Neural progenitor cell (in vitro differentiated cells): Measurements from ENCODE around the gene OPN1SW. TPM values are rescaled to one million over a fixed set of nuclear protein-coding genes. Genes with fewer than 3 reads are reported as not detected.

Source experiments
- DNase-seq: peaks from one replicate; pipeline ENCODE4 v3.0.0-alpha.2; 2016; ENCODE audit warnings: low spot score
- H2AFZ ChIP-seq: fragments of 200-600 bp; sonication (generic); replicated peaks from 2 replicates; pipeline ENCODE4 v1.6.1; 2016; ENCODE audit warnings: antibody characterized with exemption
- H3F3A ChIP-seq: fragments of 200-600 bp; sonication (generic); 2 replicates; pipeline ENCODE4 v1.6.1; 2016; ENCODE audit warnings: antibody characterized with exemption, low read depth
- H3K27ac ChIP-seq: fragments of 200-600 bp; sonication (generic); 2 replicates; pipeline ENCODE4 v1.5.1; 2016; ENCODE audit warnings: mild to moderate bottlenecking
- H3K27me3 ChIP-seq: fragments of 200-600 bp; sonication (generic); 2 replicates; pipeline ENCODE4 v1.6.1; 2016; ENCODE audit warnings: mild to moderate bottlenecking, moderate library complexity
- H3K36me3 ChIP-seq: fragments of 200-600 bp; sonication (generic); 2 replicates; pipeline ENCODE4 v1.5.1; 2016
- H3K4me1 ChIP-seq: fragments of 200-600 bp; sonication (generic); 2 replicates; pipeline ENCODE4 v1.6.1; 2016; ENCODE audit warnings: mixed run types
- H3K4me2 ChIP-seq: fragments of 200-600 bp; sonication (generic); 2 replicates; pipeline ENCODE4 v1.6.1; 2016
- H3K4me3 ChIP-seq: fragments of 200-600 bp; sonication (generic); 2 replicates; pipeline ENCODE4 v1.5.1; 2016
- H3K79me2 ChIP-seq: fragments of 200-600 bp; sonication (generic); 2 replicates; pipeline ENCODE4 v1.6.1; 2016; ENCODE audit warnings: low read depth
- H3K9ac ChIP-seq: fragments of 200-600 bp; sonication (generic); 2 replicates; pipeline ENCODE4 v1.6.1; 2016
- H3K9me3 ChIP-seq: fragments of 200-600 bp; sonication (generic); 2 replicates; pipeline ENCODE4 v1.5.1; 2016; ENCODE audit warnings: low read depth
- H4K20me1 ChIP-seq: fragments of 200-600 bp; sonication (generic); 2 replicates; pipeline ENCODE4 v1.6.1; 2016; ENCODE audit warnings: low read depth
- H3K27ac Mint-ChIP-seq: 3 replicates; pipeline ENCODE4 v1.8.0; 2021; ENCODE audit warnings: mixed read lengths
- H3K27me3 Mint-ChIP-seq: 2 replicates; pipeline ENCODE4 v1.8.0; 2022; ENCODE audit warnings: low read depth, mild to moderate bottlenecking, inconsistent platforms, moderate library complexity, mixed read lengths; ENCODE audit not compliant: insufficient read depth
- H3K36me3 Mint-ChIP-seq: 3 replicates; pipeline ENCODE4 v1.8.0; 2021; ENCODE audit warnings: mixed read lengths
- H3K4me1 Mint-ChIP-seq: 3 replicates; pipeline ENCODE4 v1.8.0; 2021; ENCODE audit warnings: mixed read lengths
- H3K4me3 Mint-ChIP-seq: 3 replicates; pipeline ENCODE4 v1.8.0; 2021; ENCODE audit warnings: mild to moderate bottlenecking, moderate library complexity, mixed read lengths
- H3K9me3 Mint-ChIP-seq: 3 replicates; pipeline ENCODE4 v1.8.0; 2020; ENCODE audit warnings: mixed read lengths
- EZH2 ChIP-seq: fragments of 200-600 bp; sonication (generic); IDR thresholded peaks from 2 replicates; pipeline ENCODE4 v1.6.1; 2017; ENCODE audit warnings: antibody characterized with exemption, mild to moderate bottlenecking, moderate library complexity
- EZH2phosphoT487 ChIP-seq: fragments of 200-600 bp; sonication (generic); IDR thresholded peaks from 2 replicates; pipeline ENCODE4 v1.6.1; 2017; ENCODE audit warnings: antibody characterized with exemption
- total RNA-seq: library from RNA; depleted of rRNA; stranded (reverse); fragments of >200 nt; gene quantifications from 2 replicates; pipeline ENCODE4 v1.2.3, GENCODE V29; 2015; ENCODE audit warnings: low replicate concordance
- TF ChIP-seq, protein P1 (sequence below): fragments of 200-600 bp; sonication (generic); IDR thresholded peaks from 2 replicates; pipeline ENCODE4 v1.5.1; 2017; ENCODE audit warnings: antibody characterized with exemption, mild to moderate bottlenecking

The OPN1SW gene
- total RNA-seq, 1 donor from 2014 or later: not detected

DNA sequence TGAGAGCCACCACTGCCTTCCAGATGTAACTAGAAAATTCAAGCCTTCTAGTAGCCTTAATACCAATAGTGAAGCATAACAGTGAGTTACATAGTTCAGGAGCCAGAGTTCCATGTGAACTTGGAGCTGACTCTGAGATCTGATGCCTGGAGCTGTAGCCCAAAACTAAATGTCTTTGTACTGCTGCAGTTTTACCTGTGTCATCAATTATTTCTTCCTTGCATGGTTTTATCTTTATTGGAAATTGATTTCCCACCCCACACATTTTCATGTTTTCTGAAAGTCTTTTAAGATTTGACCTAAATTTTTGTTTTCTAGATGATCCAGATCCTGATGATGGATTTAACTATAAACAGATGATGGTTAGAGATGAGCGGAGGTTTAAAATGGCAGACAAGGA, 17.0 kb downstream of the OPN1SW start:
- H3K36me3 Mint-ChIP-seq: peaks cover 25% of the 10 kb centered on the region
- TF ChIP-seq EZH2phosphoT487 (no peak), EZH2 (no peak)
- TF ChIP-seq, protein P1, sequence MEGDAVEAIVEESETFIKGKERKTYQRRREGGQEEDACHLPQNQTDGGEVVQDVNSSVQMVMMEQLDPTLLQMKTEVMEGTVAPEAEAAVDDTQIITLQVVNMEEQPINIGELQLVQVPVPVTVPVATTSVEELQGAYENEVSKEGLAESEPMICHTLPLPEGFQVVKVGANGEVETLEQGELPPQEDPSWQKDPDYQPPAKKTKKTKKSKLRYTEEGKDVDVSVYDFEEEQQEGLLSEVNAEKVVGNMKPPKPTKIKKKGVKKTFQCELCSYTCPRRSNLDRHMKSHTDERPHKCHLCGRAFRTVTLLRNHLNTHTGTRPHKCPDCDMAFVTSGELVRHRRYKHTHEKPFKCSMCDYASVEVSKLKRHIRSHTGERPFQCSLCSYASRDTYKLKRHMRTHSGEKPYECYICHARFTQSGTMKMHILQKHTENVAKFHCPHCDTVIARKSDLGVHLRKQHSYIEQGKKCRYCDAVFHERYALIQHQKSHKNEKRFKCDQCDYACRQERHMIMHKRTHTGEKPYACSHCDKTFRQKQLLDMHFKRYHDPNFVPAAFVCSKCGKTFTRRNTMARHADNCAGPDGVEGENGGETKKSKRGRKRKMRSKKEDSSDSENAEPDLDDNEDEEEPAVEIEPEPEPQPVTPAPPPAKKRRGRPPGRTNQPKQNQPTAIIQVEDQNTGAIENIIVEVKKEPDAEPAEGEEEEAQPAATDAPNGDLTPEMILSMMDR: no peak
- no peaks in the 10 kb centered on the region for H3K27me3 Mint-ChIP-seq
- H3K4me3 Mint-ChIP-seq: no peak overlapping the region
- no peaks in the 10 kb centered on the region for H3K9me3 Mint-ChIP-seq
- no peaks in the 10 kb centered on the region for H3K4me1 Mint-ChIP-seq
- Histone ChIP-seq H3K9ac (no peak overlapping the region), H3K36me3 (peaks cover 27% of the 10 kb centered on the region), H3K9me3 (no peaks in the 10 kb centered on the region), H3K4me2 (no peak overlapping the region), H3K27ac (no peak overlapping the region), H3K79me2 (peaks cover 11% of the 10 kb centered on the region), H3K27me3 (no peaks in the 10 kb centered on the region), H3K4me3 (no peak overlapping the region), H4K20me1 (peaks cover 18% of the 10 kb centered on the region), H3K4me1 (no peaks in the 10 kb centered on the region), H3F3A (peaks cover 12% of the 10 kb centered on the region), H2AFZ (no peak overlapping the region)
- DNase-seq: no peak
- H3K27ac Mint-ChIP-seq: no peak overlapping the region

DNA sequence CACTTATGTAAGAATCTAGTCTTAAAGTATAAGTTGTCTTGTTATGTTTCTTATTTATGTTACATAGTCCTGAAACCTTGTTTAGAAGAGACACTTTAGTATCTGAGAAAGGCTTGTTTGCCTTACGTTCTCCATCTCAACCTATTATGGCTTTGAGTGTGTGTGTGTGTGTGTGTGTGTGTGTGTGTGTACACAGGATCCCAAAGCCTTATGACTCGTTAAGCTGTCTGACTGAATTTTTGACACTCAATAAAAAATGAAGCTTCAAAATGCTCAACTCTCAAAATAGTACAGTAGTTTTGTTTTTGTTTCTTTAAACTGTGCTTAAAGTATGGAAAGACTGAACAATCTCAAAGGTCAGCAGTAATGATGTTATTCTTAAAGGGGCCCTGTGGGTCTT, 18.4 kb downstream of the OPN1SW start:
- no peak overlapping the region for H3K27ac Mint-ChIP-seq
- Histone ChIP-seq H3K4me2 (no peak overlapping the region), H4K20me1 (peaks cover 25% of the 10 kb centered on the region), H3K9ac (no peak overlapping the region), H3K79me2 (peaks cover 19% of the 10 kb centered on the region), H3K36me3 (peaks cover 31% of the 10 kb centered on the region), H3K4me3 (no peak overlapping the region), H3K27me3 (no peaks in the 10 kb centered on the region), H3K9me3 (no peaks in the 10 kb centered on the region), H3K4me1 (no peaks in the 10 kb centered on the region), H2AFZ (no peak overlapping the region), H3K27ac (no peak overlapping the region), H3F3A (peaks cover 12% of the 10 kb centered on the region)
- no peaks in the 10 kb centered on the region for H3K4me1 Mint-ChIP-seq
- no peaks in the 10 kb centered on the region for H3K9me3 Mint-ChIP-seq
- no peaks in the 10 kb centered on the region for H3K27me3 Mint-ChIP-seq
- TF ChIP-seq, protein P1: no peak
- no peak for TF ChIP-seq EZH2phosphoT487
- no peak for DNase-seq
- peaks cover 25% of the 10 kb centered on the region for H3K36me3 Mint-ChIP-seq
- H3K4me3 Mint-ChIP-seq: no peak overlapping the region

DNA sequence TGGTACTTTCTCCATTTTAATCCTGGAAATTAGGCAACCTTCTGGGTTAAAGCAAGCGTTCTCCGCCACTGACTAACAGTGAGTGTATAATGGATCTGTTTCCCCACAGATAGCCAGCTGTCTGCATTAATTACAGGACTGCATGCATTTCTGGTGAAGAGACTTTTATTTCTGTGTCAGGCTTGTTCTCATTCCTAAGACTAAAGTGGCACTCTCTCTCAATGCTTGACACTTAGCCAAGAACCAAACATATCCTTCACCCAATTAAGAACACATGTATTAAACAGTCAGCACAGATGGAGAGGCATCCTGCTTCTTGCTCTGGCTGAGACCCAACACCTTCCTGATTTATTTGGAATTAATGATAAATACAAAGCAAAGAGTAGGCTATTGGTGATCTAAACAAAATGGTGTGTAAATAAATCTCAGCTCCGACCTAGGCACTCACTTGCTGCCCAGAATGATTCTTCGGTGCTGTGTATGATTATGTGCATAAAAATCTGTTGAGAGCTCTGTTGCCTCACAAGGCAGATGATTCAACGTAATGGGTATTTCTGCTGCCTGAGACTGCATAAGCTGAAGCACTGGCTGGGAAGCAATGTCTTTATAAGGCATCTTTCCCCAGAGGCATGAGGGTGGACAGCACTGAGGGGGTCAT, 19.6 kb downstream of the OPN1SW start:
- no peaks in the 10 kb centered on the region for H3K4me1 ChIP-seq
- H4K20me1 ChIP-seq: peaks cover 25% of the 10 kb centered on the region
- H3K27me3 Mint-ChIP-seq: no peaks in the 10 kb centered on the region
- H3K9me3 ChIP-seq: no peaks in the 10 kb centered on the region
- H3K36me3 ChIP-seq: peaks cover 23% of the 10 kb centered on the region
- DNase-seq: no peak
- TF ChIP-seq EZH2phosphoT487 (no peak), EZH2 (no peak)
- TF ChIP-seq, protein P1: no peak
- no peaks in the 10 kb centered on the region for H3K27me3 ChIP-seq
- H3K4me1 Mint-ChIP-seq: no peaks in the 10 kb centered on the region
- H3K4me3 ChIP-seq: no peak overlapping the region
- H3K4me2 ChIP-seq: no peak overlapping the region
- H3K79me2 ChIP-seq: peaks cover 21% of the 10 kb centered on the region
- H2AFZ ChIP-seq: no peak overlapping the region
- no peak overlapping the region for H3K4me3 Mint-ChIP-seq
- no peaks in the 10 kb centered on the region for H3K9me3 Mint-ChIP-seq
- no peak overlapping the region for H3K27ac ChIP-seq
- H3K9ac ChIP-seq: no peak overlapping the region
- peaks cover 12% of the 10 kb centered on the region for H3F3A ChIP-seq
- H3K27ac Mint-ChIP-seq: no peak overlapping the region
- peaks cover 19% of the 10 kb centered on the region for H3K36me3 Mint-ChIP-seq
